T-helper 2 cell treated with Interferon-gamma antibody and Interleukin-4, amounts not matched to agents 100 ng/mL and 5 ng/mL, for 36 hours (primary cell): Measurements from ENCODE around the gene ACTG1. TPM values are rescaled to one million over a fixed set of nuclear protein-coding genes. Genes with fewer than 3 reads are reported as not detected.

Source experiments
- intact Hi-C: fragments of 100-400 bp; cut with micrococcal nuclease; formaldehyde crosslinking; loops from one replicate; pipeline ENCODE4 v1.15.1; 2023
- total RNA-seq: library from RNA; stranded (reverse); gene quantifications from 2 replicates; pipeline ENCODE4 v1.2.3, GENCODE V29; 2022

ACTG1 gene
- total RNA-seq, 1 donor from 2014 or later: 5,595 TPM

DNA sequence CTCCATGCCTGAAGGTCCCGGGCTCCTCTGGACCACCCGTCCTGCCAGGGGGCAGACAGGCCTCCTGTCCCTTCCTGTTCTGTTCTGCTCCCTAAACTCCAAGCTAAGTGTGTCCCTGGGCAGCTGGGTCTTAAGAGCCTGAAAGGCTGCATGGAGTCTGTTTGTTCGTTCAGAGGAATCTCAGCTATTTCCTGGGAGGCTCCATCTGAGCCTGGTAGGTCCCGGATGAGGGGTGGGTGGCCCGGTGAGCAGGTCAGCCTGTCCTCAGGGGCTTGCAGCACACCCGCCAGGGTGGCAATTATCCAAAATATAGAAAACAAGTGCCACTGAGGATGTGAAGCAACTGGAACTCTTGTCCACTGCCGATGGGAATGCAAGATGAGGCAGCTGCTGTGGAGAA lies 12.6 kb downstream of the ACTG1 start:
- intact Hi-C loops: no loop called here

DNA sequence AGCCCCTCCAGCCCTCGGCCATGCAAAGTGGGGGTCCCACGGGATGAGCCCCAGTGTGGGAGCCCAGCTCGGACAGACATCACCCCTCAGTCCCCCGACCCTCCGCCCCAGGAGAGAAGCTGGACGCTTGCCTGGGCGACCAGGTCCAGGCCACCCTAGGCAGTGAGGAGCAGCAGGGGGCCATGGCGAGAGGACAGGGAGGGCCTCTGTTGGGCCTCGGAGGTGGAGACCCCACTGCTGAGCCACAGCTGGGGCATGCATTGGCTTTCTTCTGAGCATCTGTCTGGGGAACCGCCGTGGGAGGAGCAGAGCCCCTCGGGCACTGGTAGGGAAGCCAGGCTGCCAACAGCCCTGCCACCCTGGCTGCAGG lies 13.0 kb downstream of the ACTG1 start:
- intact Hi-C loops: no loop called here

DNA sequence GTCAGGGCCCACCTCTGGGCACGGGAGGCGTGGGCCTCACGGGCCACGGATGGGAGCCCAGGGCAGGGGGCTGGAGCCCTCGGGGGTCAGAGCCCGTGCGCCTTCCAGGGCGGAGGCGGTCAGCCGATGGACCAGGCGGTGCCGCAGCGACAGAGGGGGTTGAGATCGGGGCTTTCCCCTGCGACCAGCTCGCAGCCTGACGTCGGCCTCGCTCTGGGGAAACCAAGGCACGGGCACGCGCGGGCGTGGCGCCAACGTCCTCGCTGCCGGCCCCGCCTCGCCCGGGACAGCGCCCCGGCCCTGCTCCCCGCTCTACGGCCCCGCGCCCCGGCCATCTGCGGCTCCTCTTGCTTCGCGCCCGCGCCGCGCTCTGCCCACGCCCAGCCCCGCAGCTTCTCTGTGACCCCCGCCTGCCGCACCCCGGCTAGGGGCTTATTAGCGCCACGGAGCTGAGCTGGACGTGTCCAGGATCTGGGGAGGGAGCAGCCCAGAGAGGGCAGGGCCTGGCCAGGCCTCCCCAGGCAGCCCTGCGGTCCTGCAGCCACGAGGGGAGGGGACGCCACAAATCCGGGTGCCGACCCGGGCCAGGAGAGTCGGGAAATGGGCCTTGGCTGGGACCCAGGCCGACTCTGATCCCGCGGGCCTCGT lies 13.5 kb downstream of the ACTG1 start:
- intact Hi-C loops: no loop called here

DNA sequence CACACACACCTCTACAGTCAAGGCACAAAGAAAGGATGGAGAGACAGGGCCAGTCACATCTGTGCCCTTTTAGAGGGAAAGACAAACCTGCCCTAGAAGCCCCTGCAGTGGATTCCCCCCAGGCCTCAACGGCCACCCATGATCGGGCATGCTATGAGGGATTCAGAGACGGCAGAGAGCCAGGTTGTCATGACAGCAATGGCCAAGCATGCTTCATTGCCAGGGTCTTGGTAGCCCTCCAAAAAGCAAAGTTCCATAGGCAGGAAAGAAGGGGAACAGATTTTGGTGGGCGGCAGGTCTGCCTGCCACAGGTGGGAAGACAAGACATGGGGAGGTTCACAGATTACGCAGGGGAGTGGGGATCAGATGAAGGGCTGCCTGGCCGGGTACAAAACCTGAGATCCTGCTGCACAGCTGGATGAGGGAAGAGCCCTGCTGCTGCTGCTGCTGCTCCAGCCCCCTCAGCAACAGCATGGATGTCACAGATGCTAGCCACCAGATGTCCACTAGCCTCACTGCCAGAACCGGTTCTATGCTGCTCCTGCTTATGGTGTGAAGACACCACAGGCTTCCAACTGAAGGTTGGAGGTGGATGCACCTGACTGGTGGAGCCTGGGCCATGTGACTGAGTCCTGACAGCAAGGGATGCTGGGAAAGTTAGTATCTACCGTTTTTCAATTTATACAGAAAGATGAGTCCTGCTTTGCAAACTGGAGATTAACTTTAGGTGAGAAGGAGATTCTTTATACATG lies 17.8 kb downstream of the ACTG1 start:
- intact Hi-C loops: no loop called here

DNA sequence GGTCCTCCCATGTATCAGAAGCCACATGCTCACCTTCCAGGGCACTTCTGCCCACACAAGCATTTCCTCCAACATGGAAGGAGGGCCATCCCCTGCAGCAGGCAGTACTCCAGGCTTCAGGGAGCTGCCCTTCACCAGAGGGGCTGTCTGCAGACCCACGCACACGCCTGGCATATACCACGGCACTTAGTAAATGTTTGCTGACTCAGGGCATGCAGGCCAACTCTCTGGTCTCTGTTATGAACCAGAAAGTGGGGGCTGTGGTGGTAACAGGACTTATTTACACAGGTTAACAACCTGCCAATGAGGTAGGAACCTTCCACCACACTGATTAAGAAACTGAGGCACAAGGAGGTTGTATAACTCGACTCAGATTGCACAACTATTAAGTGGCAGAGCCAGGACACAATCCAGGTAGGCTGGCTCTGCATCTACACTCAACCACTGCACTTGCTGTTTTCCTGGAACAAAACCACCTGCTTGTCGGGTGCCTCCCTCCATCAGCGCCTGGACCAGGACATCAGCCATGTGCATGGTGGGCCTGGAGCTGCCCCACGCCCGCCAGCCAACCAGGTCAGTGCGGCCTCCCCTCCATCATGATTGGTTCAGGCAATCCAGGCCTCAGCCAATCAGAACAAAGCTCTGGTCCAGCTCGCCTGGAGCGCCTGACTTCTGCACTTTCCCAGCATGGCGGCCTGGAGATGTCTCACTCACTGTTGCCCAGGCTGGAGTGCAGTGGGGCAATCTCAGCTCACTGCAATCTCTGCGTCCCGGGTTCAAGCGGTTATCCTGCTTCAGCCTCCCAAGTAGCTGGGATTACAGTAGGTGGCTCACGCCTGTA lies 19.2 kb downstream of the ACTG1 start:
- intact Hi-C loops: no loop called here

DNA sequence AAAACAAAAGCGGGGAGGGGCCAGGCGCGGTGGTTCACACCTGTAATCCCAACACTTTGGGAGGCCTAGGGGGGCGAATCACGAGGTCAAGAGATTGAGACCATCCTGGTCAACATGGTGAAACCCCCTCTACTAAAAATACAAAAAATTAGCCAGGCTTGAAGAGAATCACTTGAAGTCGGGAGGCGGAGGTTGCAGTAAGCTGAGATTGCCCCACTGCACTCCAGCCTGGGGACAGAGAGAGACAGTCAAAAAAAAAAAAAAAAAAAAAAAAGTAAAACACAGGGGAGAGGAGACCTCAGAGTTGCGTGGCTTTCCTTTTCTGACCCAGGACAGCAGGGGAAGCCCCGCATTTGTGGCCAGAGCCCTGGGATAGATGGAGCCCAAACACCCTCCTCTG lies 19.9 kb downstream of the ACTG1 start:
- intact Hi-C loops: no loop called here

DNA sequence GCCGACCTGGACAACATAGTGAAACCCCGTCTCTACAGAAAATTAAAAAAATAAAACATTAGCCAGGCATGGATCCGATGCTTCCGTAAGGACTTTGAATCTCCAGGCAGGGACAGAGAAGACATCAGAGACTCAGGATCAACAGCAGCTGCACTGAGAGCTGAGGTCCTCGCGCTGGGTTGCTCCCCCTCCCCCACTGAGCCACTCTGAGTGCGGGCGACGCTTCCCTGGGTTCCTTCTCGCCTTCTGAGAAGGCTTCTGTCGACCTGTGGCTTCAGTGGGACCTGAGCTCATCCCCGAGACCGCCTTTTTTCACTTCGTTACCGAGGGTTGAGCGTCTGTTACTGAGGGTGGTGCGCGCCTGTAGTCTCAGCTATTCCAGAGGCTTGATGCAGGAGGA lies 20.4 kb downstream of the ACTG1 start:
- intact Hi-C loops: no loop called here

DNA sequence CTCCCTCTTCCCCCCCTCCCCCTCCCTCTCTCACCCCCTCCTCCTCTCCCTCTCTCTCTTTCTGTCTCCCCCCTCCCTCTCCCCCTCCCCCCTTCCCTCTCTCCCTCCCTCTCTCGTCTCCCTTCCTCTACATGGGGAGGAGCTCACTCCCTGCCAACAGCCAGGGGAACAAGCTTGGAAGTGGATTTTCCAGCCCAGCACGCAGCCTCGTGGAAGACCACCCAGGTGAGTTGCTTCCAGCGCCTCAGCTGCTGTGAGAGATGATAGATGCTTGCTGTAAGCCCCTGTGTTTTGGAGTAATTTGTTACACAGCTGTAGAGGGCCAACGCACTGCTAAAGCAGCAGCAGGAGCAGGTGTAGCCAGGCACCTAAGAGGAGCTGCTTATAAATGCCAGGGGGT lies 20.8 kb downstream of the ACTG1 start:
- intact Hi-C loops: no loop called here

DNA sequence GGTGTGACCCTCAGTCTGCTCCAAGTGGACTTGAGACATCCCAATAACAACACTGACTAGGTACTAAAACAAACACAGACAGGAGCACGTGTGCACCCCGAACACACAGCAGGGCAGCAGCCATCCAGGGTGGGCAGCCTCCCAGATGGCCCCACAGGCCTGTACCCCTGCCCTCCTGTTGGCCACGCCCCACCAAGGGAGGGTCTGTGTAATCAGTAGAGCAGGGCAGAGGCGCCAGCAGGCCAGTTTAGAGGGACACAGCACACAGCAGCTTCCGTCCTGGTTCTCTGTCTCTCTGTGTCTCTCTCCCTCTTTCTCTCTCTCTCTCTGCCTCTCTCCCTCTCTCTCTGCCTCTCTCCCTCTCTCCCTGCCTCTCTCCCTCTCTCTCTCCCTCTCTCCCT lies 21.4 kb downstream of the ACTG1 start:
- intact Hi-C loops: no loop called here

DNA sequence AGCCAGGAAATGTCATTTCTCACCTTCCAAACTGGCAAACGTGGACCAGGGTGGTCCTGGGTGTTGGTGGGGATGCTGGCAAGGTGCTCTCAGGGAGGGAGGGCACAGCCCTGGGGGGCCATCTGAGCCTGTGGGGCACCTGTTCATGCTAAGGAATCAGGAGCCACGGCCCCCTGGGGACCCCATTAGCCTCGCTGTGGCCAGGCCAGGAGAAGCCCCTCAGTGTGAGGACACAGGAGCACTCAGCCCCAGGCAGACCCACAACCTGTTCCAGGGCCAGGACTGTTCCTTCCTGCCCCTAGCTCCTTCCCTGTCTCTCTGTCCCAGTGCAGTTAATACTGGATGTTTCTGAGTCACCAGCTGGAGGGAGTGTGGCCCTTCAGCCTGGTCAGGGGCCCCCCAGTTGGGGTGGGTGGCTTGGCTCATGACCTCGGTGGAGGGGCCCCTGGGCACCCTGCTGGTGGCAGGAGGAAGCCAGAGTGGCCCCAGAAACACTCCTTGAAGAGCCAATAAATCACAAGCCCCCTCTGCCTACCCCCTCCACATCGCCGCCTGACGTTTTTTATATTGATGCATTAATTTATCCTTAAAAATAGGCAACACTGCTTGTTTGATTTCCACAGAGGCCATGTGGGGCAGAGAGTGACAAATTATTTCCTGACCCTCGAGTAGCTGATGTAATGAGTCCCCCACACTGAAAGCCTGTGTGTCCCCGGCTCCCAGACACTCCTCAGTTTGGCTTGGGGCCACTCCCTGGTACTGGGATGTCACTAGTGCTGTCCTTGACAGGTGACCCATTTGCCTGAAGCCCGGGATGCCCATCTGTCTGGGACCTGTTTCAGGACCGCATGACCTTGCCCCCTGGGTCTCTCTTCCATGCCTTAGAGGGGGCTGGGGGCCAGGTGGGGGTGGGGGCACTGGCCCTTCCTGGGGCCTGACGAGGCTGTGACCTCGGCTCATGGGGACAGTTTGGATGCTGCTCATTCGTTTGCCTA lies 22.3 kb downstream of the ACTG1 start:
- intact Hi-C loops: loop anchor here (10.0 kb wide), 2 partner anchors 95 to 495 kb away; partner anchors contain the start of genes BAHCC1 and CHMP6

DNA sequence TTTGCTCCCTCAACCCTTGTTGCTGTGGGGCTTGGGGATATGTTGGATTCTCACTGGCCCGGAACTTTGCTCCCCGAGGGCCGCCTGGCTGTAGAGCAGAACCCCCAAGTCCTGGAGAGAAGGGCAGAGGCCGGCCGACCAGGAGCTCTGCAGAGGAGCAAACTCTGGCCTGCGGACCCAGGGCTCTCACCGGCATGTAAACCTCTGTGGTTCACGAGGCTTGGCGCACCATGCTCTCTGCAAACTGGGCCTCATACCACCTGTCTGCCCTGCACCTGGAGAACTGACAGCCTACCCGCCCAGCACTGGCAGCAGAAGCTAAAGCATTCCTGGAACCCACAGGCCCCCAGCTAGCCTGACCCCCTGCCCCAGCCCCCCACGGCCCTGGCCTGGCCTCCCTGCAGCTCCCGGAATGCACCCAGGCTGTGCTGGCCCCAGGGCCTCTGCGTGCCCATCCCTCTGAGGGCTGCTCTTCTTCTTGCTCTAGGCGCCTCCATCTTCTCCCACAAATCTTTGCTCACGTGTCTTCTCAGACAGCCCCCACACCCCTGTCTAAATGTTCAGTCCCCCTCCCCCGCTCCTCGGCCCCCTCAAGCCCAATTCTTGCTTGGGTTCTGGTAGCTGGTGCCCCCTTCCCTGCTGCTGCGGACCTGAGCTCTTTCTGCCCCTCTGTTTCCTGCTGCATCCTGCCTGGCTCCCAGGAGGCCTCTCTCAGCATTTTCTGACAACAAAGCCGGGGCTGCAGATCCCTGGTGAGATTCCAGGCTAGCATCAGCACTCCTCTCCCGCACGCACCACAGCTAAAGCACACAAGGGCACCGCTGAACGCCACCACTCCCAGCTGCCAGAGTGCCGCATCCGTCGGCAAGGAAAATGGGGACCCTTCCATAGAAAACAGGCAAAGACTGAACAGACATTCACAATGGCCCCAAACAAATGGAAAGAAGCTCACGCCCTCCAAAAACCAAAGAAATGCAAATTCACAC lies 23.3 kb downstream of the ACTG1 start:
- intact Hi-C loops: loop anchor here (10.0 kb wide), 2 partner anchors 95 to 495 kb away; partner anchors contain the start of genes BAHCC1 and CHMP6

DNA sequence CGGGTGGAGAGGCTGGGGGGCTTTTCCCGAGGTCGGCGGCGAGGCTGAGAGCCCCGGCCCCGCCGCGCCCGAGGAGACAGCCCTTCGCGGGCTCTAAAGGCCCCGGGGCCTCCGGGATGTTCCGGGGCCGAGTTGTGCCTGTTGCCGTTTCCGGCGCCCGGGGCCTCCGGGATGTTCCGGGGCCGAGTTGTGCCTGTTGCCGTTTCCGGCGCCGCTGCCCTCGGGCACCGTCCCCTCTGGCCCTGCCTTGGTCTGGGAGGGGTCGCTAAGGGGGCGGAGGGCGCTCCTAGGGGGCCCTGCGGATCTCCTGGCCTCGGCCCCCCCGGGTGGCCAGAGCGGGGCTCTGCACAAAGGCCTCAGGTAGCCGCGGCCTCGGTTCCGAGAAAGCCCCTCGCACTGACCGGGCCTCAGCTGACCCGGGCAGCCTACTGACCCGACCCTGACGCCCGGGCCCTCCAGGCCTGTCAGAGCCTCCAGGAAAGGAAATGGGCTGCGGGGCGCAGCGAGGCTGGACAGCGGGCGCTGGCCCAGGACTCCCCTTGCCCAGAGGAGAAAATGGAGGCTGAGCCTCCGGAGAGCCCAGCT lies 24.2 kb downstream of the ACTG1 start:
- intact Hi-C loops: loop anchor here (10.0 kb wide), 2 partner anchors 94 to 494 kb away; partner anchors contain the start of genes BAHCC1 and CHMP6

DNA sequence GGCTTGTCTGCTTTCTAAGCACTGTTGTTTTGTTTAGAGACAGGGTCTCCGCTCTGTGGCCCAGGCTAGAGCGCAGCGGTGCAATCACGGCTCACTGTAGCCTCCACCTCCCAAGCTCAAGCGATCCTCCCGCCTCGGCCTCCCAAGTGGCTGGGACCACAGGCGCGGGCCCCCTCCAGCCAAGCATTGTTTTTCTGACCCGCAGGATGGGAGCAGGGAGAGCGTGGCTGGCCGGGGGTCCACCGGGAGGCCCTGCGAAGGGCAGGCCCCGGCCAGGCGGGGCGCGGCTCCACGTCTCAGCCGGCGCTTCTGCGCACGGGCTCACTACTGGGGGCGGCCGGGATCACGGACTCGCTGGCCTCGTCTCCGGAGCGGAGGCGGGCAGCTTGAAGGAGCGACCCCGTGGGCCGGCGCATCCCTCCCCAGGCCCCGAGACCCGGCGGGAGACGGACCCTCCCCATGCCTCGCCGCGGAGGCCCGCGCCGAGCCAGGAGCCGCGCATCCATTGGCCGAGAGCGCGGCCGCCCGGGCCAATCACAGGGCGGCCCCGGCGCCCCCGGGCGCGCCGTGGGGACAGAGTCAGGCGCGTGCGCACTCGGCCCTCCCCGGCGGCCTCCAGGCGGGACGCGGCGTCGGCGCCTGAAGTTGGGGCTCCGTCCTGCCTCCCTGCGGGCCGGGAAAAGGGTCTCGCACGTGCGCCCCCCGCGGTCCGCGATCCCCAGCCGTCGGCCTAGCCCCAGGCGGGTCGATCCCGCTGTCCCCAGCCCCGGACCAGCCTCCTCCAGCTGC lies 24.9 kb downstream of the ACTG1 start:
- intact Hi-C loops: loop anchor here (2.0 to 10.0 kb wide), 3 partner anchors 25 to 493 kb away; partner anchors contain the start of genes ACTG1, BAHCC1 and CHMP6

DNA sequence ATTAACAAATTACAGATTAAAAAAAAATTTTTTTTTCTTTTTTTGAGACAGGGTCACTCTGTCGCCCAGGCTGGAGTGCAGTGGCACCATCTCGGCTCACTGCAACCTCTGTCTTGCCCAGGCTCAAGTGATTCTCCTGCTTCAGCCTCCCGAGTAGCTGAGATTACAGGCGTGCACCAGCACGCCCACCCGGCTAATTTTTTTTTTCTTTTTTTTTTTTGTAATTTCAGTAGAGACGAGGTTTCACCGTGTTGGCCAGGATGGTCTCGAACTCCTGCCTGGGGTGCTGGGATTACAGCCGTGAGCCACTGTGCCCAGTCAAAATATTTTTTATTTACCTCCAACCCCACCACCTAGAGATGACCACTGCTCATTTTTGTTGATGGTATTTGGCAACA lies 25.5 kb downstream of the ACTG1 start:
- intact Hi-C loops: loop anchor here (2.0 to 10.0 kb wide), 3 partner anchors 26 to 492 kb away; partner anchors contain the start of genes ACTG1, BAHCC1 and CHMP6

DNA sequence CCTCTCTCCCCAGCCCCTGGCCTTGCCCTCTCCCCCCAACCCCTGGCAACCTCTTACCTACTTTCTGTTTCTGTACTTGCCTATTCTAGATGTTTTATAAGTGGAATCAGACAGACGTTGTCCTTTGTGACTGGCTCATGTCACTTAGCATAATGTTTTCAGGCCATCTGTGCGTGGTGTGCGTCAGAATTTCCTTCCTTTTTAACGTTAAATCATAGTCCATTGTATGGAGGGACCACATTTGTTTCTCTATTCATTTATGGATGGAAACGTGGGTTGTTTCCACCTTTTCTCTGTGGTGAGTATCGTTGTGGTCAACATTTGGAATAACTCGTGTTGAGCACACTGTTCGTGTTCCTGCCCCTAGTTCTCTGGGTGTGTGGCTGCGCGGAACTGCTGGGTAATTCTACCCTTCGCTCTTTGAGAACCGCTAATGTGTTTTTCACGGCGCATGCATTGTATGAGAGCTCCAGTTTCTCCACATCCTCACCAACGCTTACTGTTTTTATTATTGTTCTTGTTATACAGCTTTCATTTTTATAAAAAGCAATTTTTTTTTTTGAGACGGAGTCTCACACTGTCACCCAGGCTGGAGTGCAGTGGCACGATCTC lies 26.3 kb downstream of the ACTG1 start:
- intact Hi-C loops: loop anchor here (2.0 to 10.0 kb wide), 3 partner anchors 26 to 492 kb away; partner anchors contain the start of genes ACTG1, BAHCC1 and CHMP6

DNA sequence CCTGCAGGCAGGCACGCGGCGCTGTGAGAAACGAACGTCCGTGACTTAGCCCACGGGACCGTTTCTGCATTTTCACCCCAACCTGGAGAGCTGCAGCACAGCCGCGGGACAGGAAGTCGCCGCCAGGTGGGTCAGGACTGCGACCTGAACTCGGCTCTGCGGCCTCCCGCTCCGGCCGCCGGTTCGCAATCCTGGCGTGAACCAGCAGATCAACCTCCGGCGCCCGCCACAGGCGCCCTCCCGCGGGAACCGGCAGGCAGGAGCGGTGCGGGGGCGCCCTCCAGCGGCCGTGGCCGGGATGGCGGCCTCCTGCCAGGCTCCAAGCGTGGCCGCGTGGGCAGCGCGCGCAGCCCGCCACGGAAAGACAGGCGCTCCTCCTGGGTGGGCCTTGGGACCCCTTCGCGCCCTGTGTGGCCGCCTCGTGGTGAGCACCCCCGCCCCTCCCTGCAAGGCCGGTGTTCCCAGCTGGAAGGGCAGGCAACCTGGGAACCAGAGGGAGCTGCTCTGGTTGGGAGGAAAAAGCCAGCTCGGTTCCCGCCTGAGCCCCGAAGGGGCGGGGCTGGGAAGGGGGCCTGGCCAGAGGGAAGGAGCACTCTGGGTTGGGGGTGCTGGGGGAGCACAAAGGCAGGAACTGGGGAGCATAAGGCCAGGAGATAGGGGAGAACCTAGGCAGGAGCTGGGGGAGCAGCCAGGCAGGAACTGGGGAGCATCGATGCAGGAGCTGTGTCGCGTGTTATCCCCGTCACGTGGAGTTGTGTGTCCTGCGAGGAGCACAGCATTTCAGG lies 28.2 kb downstream of the ACTG1 start:
- intact Hi-C loops: loop anchor here (1.0 to 10.0 kb wide), 5 partner anchors 90 to 490 kb away; partner anchors contain the start of genes BAHCC1 and CHMP6

DNA sequence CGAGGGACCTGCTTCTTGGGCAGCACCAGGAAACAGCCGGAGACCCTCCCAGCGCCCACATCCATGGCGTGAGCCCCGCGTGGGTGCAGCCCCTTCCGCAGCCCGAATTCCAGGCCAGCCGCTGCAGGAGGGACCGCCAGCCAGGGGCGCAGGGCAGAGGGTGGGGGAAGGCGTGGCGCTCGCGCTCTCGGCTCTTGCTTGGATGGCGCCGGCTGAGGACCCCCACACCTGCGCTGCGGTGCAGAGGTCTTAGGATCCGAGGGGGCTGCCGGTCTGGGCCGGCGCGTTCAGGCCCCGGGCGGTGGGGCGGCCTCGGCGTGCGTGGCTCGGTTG lies 28.8 kb downstream of the ACTG1 start:
- intact Hi-C loops: loop anchor here (1.0 to 10.0 kb wide), 6 partner anchors 69 to 489 kb away; partner anchors contain the start of genes BAHCC1, CHMP6 and FAAP100
